HEK293 (cell line): ENCODE results near the gene MOB4.
A peak's percentile ranks its signal among the peaks of the same experiment; 100 is the strongest.

Experiments used
- BCL11B ChIP-seq: fragments of 450-650 bp; formaldehyde crosslinking; IDR thresholded peaks from 2 replicates; pipeline ENCODE4 v1.5.1; 2016; ENCODE audit warnings: low read depth, missing biosample characterization, missing genetic modification characterization
- EGR2 ChIP-seq: fragments of 450-650 bp; formaldehyde crosslinking; IDR thresholded peaks from 2 replicates; pipeline ENCODE4 v1.5.1; 2016; ENCODE audit warnings: low read depth, missing biosample characterization, missing genetic modification characterization
- KLF1 ChIP-seq: fragments of 450-650 bp; formaldehyde crosslinking; IDR thresholded peaks from 2 replicates; pipeline ENCODE4 v1.5.1; 2016; ENCODE audit warnings: missing biosample characterization, missing genetic modification characterization
- OSR2 ChIP-seq: fragments of 450-650 bp; formaldehyde crosslinking; IDR thresholded peaks from 2 replicates; pipeline ENCODE4 v1.5.1; 2016; ENCODE audit warnings: missing biosample characterization, missing genetic modification characterization
- RBAK ChIP-seq: fragments of 450-650 bp; formaldehyde crosslinking; IDR thresholded peaks from 2 replicates; pipeline ENCODE4 v1.5.1; 2016; ENCODE audit warnings: missing biosample characterization, missing genetic modification characterization
- ZFP69B ChIP-seq: fragments of 450-650 bp; formaldehyde crosslinking; IDR thresholded peaks from 2 replicates; pipeline ENCODE4 v1.5.1; 2016; ENCODE audit warnings: missing biosample characterization, missing genetic modification characterization
- ZNF132 ChIP-seq: fragments of 450-650 bp; formaldehyde crosslinking; IDR thresholded peaks from 2 replicates; pipeline ENCODE4 v1.5.1; 2017; ENCODE audit warnings: missing biosample characterization, missing genetic modification characterization, borderline replicate concordance
- ZNF23 ChIP-seq: fragments of 450-650 bp; formaldehyde crosslinking; IDR thresholded peaks from 2 replicates; pipeline ENCODE4 v1.5.1; 2016; ENCODE audit warnings: missing biosample characterization, missing genetic modification characterization, borderline replicate concordance
- ZNF248 ChIP-seq: fragments of 450-650 bp; formaldehyde crosslinking; IDR thresholded peaks from 2 replicates; pipeline ENCODE4 v1.5.1; 2017; ENCODE audit warnings: missing biosample characterization, missing genetic modification characterization
- ZNF629 ChIP-seq: fragments of 450-650 bp; formaldehyde crosslinking; IDR thresholded peaks from 2 replicates; pipeline ENCODE4 v1.5.1; 2017; ENCODE audit warnings: missing biosample characterization, missing genetic modification characterization
- ZNF707 ChIP-seq: fragments of 450-650 bp; formaldehyde crosslinking; IDR thresholded peaks from 2 replicates; pipeline ENCODE4 v1.5.1; 2016; ENCODE audit warnings: missing biosample characterization, missing genetic modification characterization
- ZNF777 ChIP-seq: fragments of 450-650 bp; formaldehyde crosslinking; IDR thresholded peaks from 2 replicates; pipeline ENCODE4 v1.5.1; 2017; ENCODE audit warnings: missing biosample characterization, missing genetic modification characterization, borderline replicate concordance
- ZNF785 ChIP-seq: fragments of 450-650 bp; formaldehyde crosslinking; IDR thresholded peaks from 2 replicates; pipeline ENCODE4 v1.5.1; 2016; ENCODE audit warnings: missing biosample characterization, missing genetic modification characterization
- ZNF837 ChIP-seq: fragments of 450-650 bp; formaldehyde crosslinking; IDR thresholded peaks from 2 replicates; pipeline ENCODE4 v1.5.1; 2016; ENCODE audit warnings: missing biosample characterization, missing genetic modification characterization
- ZSCAN16 ChIP-seq: fragments of 450-650 bp; formaldehyde crosslinking; IDR thresholded peaks from 2 replicates; pipeline ENCODE4 v1.5.1; 2016; ENCODE audit warnings: missing biosample characterization, missing genetic modification characterization
- TF ChIP-seq, protein P1 (sequence below): fragments of 450-650 bp; formaldehyde crosslinking; IDR thresholded peaks from 2 replicates; pipeline ENCODE4 v1.5.1; 2017; ENCODE audit warnings: missing biosample characterization, missing genetic modification characterization
- TF ChIP-seq, protein P2 (sequence below): fragments of 450-650 bp; formaldehyde crosslinking; IDR thresholded peaks from 2 replicates; pipeline ENCODE4 v1.5.1; 2017; ENCODE audit warnings: missing biosample characterization, missing genetic modification characterization
- TF ChIP-seq, protein P3 (sequence below): fragments of 450-650 bp; formaldehyde crosslinking; IDR thresholded peaks from 2 replicates; pipeline ENCODE4 v1.5.0; 2017; ENCODE audit warnings: missing biosample characterization, missing genetic modification characterization, borderline replicate concordance
- TF ChIP-seq, protein P4 (sequence below): fragments of 450-650 bp; formaldehyde crosslinking; IDR thresholded peaks from 2 replicates; pipeline ENCODE4 v1.5.1; 2016; ENCODE audit warnings: missing biosample characterization, missing genetic modification characterization
- TF ChIP-seq, protein P5 (sequence below): fragments of 450-650 bp; formaldehyde crosslinking; IDR thresholded peaks from 2 replicates; pipeline ENCODE4 v1.5.1; 2016; ENCODE audit warnings: missing biosample characterization, missing genetic modification characterization
- TF ChIP-seq, protein P6 (sequence below): fragments of 450-650 bp; formaldehyde crosslinking; IDR thresholded peaks from 2 replicates; pipeline ENCODE4 v1.5.1; 2017; ENCODE audit warnings: missing biosample characterization, missing genetic modification characterization
- TF ChIP-seq, protein P7 (sequence below): fragments of 450-650 bp; formaldehyde crosslinking; IDR thresholded peaks from 2 replicates; pipeline ENCODE4 v1.5.1; 2016; ENCODE audit warnings: missing biosample characterization, missing genetic modification characterization

MOB4 gene

DNA sequence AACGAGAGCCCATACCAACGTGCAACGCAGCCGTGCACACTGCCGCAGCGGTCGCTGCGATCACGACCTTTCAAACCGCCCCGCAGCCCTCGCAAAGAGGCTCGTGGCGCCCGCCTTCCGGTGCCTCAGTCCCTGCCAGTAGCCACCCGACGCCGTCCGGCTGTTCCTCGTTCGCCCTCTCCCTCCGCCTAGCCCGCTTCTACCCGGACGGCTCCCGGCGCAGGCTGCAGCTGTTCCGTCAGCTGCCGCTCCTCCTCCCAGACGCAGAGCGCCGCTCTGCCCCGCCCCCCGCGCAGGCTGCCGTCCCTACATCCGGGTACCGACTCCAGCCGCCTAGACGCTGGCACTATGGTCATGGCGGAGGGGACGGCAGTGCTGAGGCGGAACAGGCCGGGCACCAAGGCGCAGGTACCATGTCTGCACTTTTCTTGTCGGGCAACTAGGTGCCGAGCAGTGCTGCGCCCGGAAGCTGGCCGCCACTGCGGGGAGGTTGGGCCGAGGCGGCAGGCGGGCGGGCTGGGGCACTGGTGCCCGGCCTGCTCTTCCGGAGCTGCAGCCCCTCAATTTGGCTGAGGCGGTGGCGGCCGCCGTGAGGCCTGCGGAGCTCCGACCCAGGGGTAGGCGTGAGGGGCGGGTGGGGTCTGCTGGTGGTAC lies at the start of gene MOB4 (continued):
- TF ChIP-seq, protein P1, sequence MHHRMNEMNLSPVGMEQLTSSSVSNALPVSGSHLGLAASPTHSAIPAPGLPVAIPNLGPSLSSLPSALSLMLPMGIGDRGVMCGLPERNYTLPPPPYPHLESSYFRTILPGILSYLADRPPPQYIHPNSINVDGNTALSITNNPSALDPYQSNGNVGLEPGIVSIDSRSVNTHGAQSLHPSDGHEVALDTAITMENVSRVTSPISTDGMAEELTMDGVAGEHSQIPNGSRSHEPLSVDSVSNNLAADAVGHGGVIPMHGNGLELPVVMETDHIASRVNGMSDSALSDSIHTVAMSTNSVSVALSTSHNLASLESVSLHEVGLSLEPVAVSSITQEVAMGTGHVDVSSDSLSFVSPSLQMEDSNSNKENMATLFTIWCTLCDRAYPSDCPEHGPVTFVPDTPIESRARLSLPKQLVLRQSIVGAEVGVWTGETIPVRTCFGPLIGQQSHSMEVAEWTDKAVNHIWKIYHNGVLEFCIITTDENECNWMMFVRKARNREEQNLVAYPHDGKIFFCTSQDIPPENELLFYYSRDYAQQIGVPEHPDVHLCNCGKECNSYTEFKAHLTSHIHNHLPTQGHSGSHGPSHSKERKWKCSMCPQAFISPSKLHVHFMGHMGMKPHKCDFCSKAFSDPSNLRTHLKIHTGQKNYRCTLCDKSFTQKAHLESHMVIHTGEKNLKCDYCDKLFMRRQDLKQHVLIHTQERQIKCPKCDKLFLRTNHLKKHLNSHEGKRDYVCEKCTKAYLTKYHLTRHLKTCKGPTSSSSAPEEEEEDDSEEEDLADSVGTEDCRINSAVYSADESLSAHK (tag by site-specific recombination): peak; percentile 83
- TF ChIP-seq EGR2 (no peak), ZFP69B (tag by site-specific recombination) (no peak), ZNF785 (tag by site-specific recombination) (no peak), ZSCAN16 (tag by site-specific recombination) (no peak), ZNF837 (tag by site-specific recombination) (no peak), ZNF248 (tag by site-specific recombination) (no peak), ZNF777 (tag by site-specific recombination) (no peak), ZNF23 (no peak), BCL11B (tag by site-specific recombination) (no peak), OSR2 (tag by site-specific recombination) (peak; percentile 91), ZNF707 (tag by site-specific recombination) (no peak), RBAK (tag by site-specific recombination) (no peak), KLF1 (tag by site-specific recombination) (no peak; the same call in none of the 2 replicates), ZNF629 (tag by site-specific recombination) (peak; percentile 70), ZNF132 (tag by site-specific recombination) (no peak)
- TF ChIP-seq, protein P2, sequence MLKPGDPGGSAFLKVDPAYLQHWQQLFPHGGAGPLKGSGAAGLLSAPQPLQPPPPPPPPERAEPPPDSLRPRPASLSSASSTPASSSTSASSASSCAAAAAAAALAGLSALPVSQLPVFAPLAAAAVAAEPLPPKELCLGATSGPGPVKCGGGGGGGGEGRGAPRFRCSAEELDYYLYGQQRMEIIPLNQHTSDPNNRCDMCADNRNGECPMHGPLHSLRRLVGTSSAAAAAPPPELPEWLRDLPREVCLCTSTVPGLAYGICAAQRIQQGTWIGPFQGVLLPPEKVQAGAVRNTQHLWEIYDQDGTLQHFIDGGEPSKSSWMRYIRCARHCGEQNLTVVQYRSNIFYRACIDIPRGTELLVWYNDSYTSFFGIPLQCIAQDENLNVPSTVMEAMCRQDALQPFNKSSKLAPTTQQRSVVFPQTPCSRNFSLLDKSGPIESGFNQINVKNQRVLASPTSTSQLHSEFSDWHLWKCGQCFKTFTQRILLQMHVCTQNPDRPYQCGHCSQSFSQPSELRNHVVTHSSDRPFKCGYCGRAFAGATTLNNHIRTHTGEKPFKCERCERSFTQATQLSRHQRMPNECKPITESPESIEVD (tag by site-specific recombination): no peak
- TF ChIP-seq, protein P3, sequence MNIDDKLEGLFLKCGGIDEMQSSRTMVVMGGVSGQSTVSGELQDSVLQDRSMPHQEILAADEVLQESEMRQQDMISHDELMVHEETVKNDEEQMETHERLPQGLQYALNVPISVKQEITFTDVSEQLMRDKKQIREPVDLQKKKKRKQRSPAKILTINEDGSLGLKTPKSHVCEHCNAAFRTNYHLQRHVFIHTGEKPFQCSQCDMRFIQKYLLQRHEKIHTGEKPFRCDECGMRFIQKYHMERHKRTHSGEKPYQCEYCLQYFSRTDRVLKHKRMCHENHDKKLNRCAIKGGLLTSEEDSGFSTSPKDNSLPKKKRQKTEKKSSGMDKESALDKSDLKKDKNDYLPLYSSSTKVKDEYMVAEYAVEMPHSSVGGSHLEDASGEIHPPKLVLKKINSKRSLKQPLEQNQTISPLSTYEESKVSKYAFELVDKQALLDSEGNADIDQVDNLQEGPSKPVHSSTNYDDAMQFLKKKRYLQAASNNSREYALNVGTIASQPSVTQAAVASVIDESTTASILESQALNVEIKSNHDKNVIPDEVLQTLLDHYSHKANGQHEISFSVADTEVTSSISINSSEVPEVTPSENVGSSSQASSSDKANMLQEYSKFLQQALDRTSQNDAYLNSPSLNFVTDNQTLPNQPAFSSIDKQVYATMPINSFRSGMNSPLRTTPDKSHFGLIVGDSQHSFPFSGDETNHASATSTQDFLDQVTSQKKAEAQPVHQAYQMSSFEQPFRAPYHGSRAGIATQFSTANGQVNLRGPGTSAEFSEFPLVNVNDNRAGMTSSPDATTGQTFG (tag by site-specific recombination): no peak
- TF ChIP-seq, protein P4, sequence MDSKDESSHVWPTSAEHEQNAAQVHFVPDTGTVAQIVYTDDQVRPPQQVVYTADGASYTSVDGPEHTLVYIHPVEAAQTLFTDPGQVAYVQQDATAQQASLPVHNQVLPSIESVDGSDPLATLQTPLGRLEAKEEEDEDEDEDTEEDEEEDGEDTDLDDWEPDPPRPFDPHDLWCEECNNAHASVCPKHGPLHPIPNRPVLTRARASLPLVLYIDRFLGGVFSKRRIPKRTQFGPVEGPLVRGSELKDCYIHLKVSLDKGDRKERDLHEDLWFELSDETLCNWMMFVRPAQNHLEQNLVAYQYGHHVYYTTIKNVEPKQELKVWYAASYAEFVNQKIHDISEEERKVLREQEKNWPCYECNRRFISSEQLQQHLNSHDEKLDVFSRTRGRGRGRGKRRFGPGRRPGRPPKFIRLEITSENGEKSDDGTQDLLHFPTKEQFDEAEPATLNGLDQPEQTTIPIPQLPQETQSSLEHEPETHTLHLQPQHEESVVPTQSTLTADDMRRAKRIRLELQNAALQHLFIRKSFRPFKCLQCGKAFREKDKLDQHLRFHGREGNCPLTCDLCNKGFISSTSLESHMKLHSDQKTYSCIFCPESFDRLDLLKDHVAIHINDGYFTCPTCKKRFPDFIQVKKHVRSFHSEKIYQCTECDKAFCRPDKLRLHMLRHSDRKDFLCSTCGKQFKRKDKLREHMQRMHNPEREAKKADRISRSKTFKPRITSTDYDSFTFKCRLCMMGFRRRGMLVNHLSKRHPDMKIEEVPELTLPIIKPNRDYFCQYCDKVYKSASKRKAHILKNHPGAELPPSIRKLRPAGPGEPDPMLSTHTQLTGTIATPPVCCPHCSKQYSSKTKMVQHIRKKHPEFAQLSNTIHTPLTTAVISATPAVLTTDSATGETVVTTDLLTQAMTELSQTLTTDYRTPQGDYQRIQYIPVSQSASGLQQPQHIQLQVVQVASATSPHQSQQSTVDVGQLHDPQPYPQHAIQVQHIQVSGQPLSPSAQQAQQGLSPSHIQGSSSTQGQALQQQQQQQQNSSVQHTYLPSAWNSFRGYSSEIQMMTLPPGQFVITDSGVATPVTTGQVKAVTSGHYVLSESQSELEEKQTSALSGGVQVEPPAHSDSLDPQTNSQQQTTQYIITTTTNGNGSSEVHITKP (tag by site-specific recombination): peak; percentile 95
- TF ChIP-seq, protein P5, sequence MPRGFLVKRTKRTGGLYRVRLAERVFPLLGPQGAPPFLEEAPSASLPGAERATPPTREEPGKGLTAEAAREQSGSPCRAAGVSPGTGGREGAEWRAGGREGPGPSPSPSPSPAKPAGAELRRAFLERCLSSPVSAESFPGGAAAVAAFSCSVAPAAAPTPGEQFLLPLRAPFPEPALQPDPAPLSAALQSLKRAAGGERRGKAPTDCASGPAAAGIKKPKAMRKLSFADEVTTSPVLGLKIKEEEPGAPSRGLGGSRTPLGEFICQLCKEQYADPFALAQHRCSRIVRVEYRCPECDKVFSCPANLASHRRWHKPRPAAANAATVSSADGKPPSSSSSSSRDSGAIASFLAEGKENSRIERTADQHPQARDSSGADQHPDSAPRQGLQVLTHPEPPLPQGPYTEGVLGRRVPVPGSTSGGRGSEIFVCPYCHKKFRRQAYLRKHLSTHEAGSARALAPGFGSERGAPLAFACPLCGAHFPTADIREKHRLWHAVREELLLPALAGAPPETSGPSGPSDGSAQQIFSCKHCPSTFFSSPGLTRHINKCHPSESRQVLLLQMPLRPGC (tag by site-specific recombination): peak; percentile 23
- TF ChIP-seq, protein P6, sequence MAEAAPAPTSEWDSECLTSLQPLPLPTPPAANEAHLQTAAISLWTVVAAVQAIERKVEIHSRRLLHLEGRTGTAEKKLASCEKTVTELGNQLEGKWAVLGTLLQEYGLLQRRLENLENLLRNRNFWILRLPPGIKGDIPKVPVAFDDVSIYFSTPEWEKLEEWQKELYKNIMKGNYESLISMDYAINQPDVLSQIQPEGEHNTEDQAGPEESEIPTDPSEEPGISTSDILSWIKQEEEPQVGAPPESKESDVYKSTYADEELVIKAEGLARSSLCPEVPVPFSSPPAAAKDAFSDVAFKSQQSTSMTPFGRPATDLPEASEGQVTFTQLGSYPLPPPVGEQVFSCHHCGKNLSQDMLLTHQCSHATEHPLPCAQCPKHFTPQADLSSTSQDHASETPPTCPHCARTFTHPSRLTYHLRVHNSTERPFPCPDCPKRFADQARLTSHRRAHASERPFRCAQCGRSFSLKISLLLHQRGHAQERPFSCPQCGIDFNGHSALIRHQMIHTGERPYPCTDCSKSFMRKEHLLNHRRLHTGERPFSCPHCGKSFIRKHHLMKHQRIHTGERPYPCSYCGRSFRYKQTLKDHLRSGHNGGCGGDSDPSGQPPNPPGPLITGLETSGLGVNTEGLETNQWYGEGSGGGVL (tag by site-specific recombination): no peak
- TF ChIP-seq, protein P7, sequence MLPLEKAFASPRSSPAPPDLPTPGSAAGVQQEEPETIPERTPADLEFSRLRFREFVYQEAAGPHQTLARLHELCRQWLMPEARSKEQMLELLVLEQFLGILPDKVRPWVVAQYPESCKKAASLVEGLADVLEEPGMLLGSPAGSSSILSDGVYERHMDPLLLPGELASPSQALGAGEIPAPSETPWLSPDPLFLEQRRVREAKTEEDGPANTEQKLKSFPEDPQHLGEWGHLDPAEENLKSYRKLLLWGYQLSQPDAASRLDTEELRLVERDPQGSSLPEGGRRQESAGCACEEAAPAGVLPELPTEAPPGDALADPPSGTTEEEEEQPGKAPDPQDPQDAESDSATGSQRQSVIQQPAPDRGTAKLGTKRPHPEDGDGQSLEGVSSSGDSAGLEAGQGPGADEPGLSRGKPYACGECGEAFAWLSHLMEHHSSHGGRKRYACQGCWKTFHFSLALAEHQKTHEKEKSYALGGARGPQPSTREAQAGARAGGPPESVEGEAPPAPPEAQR (tag by site-specific recombination): 0 out of 2 replicates have a peak, but pooled peaks have one; percentile 40
